Endothelial cell of umbilical vein (primary cell): ENCODE results near the gene MYCBP2. TPM values are rescaled to one million over a fixed set of nuclear protein-coding genes. Genes with fewer than 3 reads are reported as not detected.

Source experiments
- BruUV-seq: library from RNA; stranded (reverse); fragments of 400-500 nt; replicated peaks from 2 replicates; lab custom pipeline; 2021; lab: Mats Ljungman, UMichigan
- CTCF ChIA-PET: fragments of 300-600, 350-600 bp; sonication (Branson Sonifier 250); formaldehyde crosslinking; loops from one replicate; lab custom pipeline; 2021; ENCODE audit warnings: antibody characterized with exemption, inconsistent platforms; lab: Charles Lee
- POLR2A ChIA-PET: fragments of 300-600, 350-600 bp; sonication (Branson Sonifier 250); formaldehyde crosslinking; loops from one replicate; lab custom pipeline; 2021; ENCODE audit warnings: antibody characterized with exemption, inconsistent platforms; lab: Charles Lee
- DNase-seq: peaks from one replicate; pipeline ENCODE4 v3.0.0-alpha.2; 2011; ENCODE audit warnings: low read depth, low spot score
- FAIRE-seq: peaks from 2 replicates; lab custom pipeline; 2011; peaks lifted over from hg19 to GRCh38; lab: Jason Lieb, UNC
- H2AFZ ChIP-seq: 2 replicates; pipeline ENCODE4 v1.6.0; 2012; ENCODE audit warnings: low read depth, low read length, control low read depth, inconsistent platforms
- H3K27ac ChIP-seq: 2 replicates; pipeline ENCODE4 v1.5.1; 2011; ENCODE audit warnings: low read depth, mild to moderate bottlenecking, control low read depth, low read length, moderate library complexity; ENCODE audit not compliant: insufficient read depth
- H3K27me3 ChIP-seq, 2 experiments: 2 replicates each; pipeline versions ENCODE4 v1.6.0 to v1.6.1; 2011; ENCODE audit warnings: low read length in 2 of 2, mixed read lengths in 1 of 2; ENCODE audit not compliant: control insufficient read depth in 2 of 2, insufficient read depth in 2 of 2
- H3K36me3 ChIP-seq, 2 experiments: 2 replicates in 1 of 2; 3 replicates in 1 of 2; pipeline ENCODE4 v1.5.1; 2011; ENCODE audit warnings: low read length in 2 of 2, mild to moderate bottlenecking in 1 of 2, moderate library complexity in 1 of 2; ENCODE audit not compliant: control insufficient read depth in 2 of 2, insufficient read depth in 2 of 2; ENCODE audit errors: extremely low read depth in 1 of 2
- H3K4me1 ChIP-seq: 3 replicates; pipeline ENCODE4 v1.5.1; 2011; ENCODE audit warnings: mild to moderate bottlenecking, low read length; ENCODE audit not compliant: control insufficient read depth, insufficient read depth; ENCODE audit errors: extremely low read depth
- H3K4me2 ChIP-seq: 2 replicates; pipeline ENCODE4 v1.6.1; 2011; ENCODE audit warnings: low read length, control low read depth, mixed read lengths; ENCODE audit not compliant: insufficient read depth
- H3K4me3 ChIP-seq, 3 experiments: fragments of 200-600 bp in 1 of 3; sonication (generic), shearing (Covaris generic) in 1 of 3; replicated peaks in 1 of 3; 2 replicates each; pipeline ENCODE4 v1.5.1; 2011 to 2016; ENCODE audit warnings: control low read depth in 3 of 3, low read length in 3 of 3, mild to moderate bottlenecking in 2 of 3, inconsistent platforms in 1 of 3, low read depth in 1 of 3, moderate library complexity in 1 of 3; ENCODE audit not compliant: insufficient read depth in 1 of 3
- H3K79me2 ChIP-seq: 2 replicates; pipeline ENCODE4 v1.6.0; 2012; ENCODE audit warnings: low read length, inconsistent platforms; ENCODE audit not compliant: control insufficient read depth, insufficient read depth
- H3K9ac ChIP-seq: replicated peaks from 2 replicates; pipeline ENCODE3; 2011; ENCODE audit warnings: low read length, control low read depth; ENCODE audit not compliant: insufficient read depth; ENCODE audit errors: extremely low read depth
- H3K9me1 ChIP-seq: replicated peaks from 3 replicates; pipeline ENCODE4 v1.6.0; 2011; ENCODE audit warnings: mild to moderate bottlenecking, low read length; ENCODE audit not compliant: control insufficient read depth, insufficient read depth; ENCODE audit errors: extremely low read depth
- H3K9me3 ChIP-seq: replicated peaks from 2 replicates; pipeline ENCODE4 v1.5.1; 2012; ENCODE audit warnings: low read length, inconsistent platforms; ENCODE audit not compliant: control insufficient read depth, insufficient read depth
- H4K20me1 ChIP-seq: replicated peaks from 2 replicates; pipeline ENCODE3; 2011; ENCODE audit warnings: mild to moderate bottlenecking, low read length; ENCODE audit not compliant: control insufficient read depth, insufficient read depth; ENCODE audit errors: extremely low read depth
- EZH2 ChIP-seq: IDR thresholded peaks from 2 replicates; pipeline ENCODE4 v1.6.1; 2012; ENCODE audit warnings: borderline replicate concordance, low read depth, mild to moderate bottlenecking, moderate library complexity, low read length, inconsistent platforms; ENCODE audit not compliant: severe bottlenecking
- FOS ChIP-seq: IDR thresholded peaks from 2 replicates; pipeline ENCODE4 v1.6.1; 2011; ENCODE audit warnings: mild to moderate bottlenecking, low read length, moderate library complexity, borderline replicate concordance; ENCODE audit not compliant: insufficient read depth
- GATA2 ChIP-seq: IDR thresholded peaks from 2 replicates; pipeline ENCODE4 v1.7.0; 2011; ENCODE audit warnings: low read depth, mild to moderate bottlenecking, moderate library complexity, mixed read lengths, low read length; ENCODE audit not compliant: insufficient read length, insufficient read depth
- JUN ChIP-seq: IDR thresholded peaks from 2 replicates; pipeline ENCODE4 v1.6.1; 2011; ENCODE audit warnings: borderline replicate concordance, low read depth; ENCODE audit not compliant: insufficient read length, insufficient read depth
- MYC ChIP-seq: IDR thresholded peaks from one replicate; pipeline ENCODE4 v1.6.1; 2011; ENCODE audit warnings: mild to moderate bottlenecking, low read depth, low read length
- POLR2A ChIP-seq: IDR thresholded peaks from 2 replicates; pipeline ENCODE4 v1.6.1; 2012; ENCODE audit warnings: low read depth, mild to moderate bottlenecking, control low read depth, low read length
- POLR2AphosphoS5 ChIP-seq: IDR thresholded peaks from 2 replicates; pipeline ENCODE4 v1.6.1; 2012; ENCODE audit warnings: low read depth, mild to moderate bottlenecking, control low read depth, low read length, moderate library complexity; ENCODE audit not compliant: insufficient read depth
- dilution Hi-C: fragments of 300-500 bp; cut with MboI; formaldehyde crosslinking; loops from one replicate; pipeline ENCODE4 v1.15.0; 2019; ENCODE audit warnings: low sequenced_read_pairs; ENCODE audit not compliant: extremely low pct_ligation_motif_present
- intact Hi-C: fragments of 100-400 bp; cut with micrococcal nuclease; formaldehyde crosslinking; loops from one replicate; pipeline ENCODE4 v1.10.0; 2022
- polyA plus RNA-seq, 4 experiments: library from polyadenylated mRNA; depleted of rRNA in 3 of 4; stranded (reverse) in 3 of 4; unstranded in 1 of 4; fragments of >200 nt; gene quantifications; 2 replicates each; pipeline versions ENCODE4 v1.2.1 to v1.2.3, GENCODE V29; 2011 to 2012; ENCODE audit warnings: missing spikeins in 1 of 4
- total RNA-seq: library from RNA; stranded (reverse); gene quantifications from 2 replicates; pipeline ENCODE4 v1.2.3, GENCODE V29; 2021
- TF ChIP-seq, protein P1 (sequence below): IDR thresholded peaks from 2 replicates; pipeline ENCODE4 v1.6.1; 2011; ENCODE audit not compliant: insufficient read depth, insufficient read length
- TF ChIP-seq, protein P2 (sequence below), 2 donors: IDR thresholded peaks; 1 replicate in 1 of 2; 2 replicates in 1 of 2; pipeline ENCODE4 v1.5.1; 2011; ENCODE audit warnings: low read length in 2 of 2, mild to moderate bottlenecking in 2 of 2, moderate library complexity in 2 of 2, control low read depth in 1 of 2, inconsistent platforms in 1 of 2, low read depth in 1 of 2; ENCODE audit not compliant: insufficient read depth in 1 of 2; ENCODE audit errors: extremely low read depth in 1 of 2

MYCBP2 gene
- total and polyA plus RNA-seq, 2 donors (not counting 3 experiments of a cell fraction or from before 2014, with no cell fraction given): 30.5 to 89.8 TPM

DNA sequence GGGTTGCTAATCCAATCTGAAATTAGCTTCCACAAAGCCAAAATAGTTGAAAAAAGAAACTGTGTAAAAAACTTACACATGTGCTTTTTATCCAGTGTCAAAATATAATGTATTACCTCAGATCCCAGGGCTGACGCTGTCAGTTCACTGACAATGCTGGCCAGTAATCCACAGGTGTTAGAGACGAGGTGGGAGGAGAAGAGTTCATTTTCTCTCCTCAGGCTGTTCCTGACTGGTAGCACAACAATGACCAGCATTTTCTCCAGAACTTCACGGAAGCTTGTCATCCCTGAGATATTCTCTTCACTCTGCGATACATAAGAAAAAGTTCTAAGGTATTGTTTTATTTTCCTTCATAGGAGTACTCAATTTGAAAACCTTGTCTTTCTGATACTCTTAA is 146.9 kb downstream of the MYCBP2 start:
- Histone ChIP-seq H3K9me3 (no peaks in the 10 kb centered on the region), H3K4me1 (peaks cover 13% of the 10 kb centered on the region), H3K36me3 (peaks cover 2 to 21% of the 10 kb centered on the region in 2 experiments), H3K27ac (no peak overlapping the region), H3K9ac (no peak overlapping the region), H4K20me1 (no peaks in the 10 kb centered on the region), H3K79me2 (no peaks in the 10 kb centered on the region), H3K4me3 (no peak overlapping the region), H3K9me1 (no peaks in the 10 kb centered on the region), H3K4me2 (no peak overlapping the region), H3K27me3 (no peaks in the 10 kb centered on the region), H2AFZ (no peak overlapping the region)
- DNase-seq (no peak), FAIRE-seq (no peak)
- intact Hi-C loops: loop anchor here (5.0 to 10.0 kb wide), 2 partner anchors 147 to 295 kb away; partner anchors contain the start of gene MYCBP2
- POLR2A ChIA-PET: no interaction called here
- dilution Hi-C loops: no loop called here
- no TSS peak for BruUV-seq
- TF ChIP-seq GATA2: no peak
- no peak for TF ChIP-seq POLR2A
- TF ChIP-seq POLR2AphosphoS5: no peak
- no peak for TF ChIP-seq EZH2
- TF ChIP-seq JUN: no peak
- TF ChIP-seq MYC: no peak
- TF ChIP-seq FOS: no peak
- TF ChIP-seq, protein P1, sequence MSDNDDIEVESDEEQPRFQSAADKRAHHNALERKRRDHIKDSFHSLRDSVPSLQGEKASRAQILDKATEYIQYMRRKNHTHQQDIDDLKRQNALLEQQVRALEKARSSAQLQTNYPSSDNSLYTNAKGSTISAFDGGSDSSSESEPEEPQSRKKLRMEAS: no peak
- TF ChIP-seq, protein P2, sequence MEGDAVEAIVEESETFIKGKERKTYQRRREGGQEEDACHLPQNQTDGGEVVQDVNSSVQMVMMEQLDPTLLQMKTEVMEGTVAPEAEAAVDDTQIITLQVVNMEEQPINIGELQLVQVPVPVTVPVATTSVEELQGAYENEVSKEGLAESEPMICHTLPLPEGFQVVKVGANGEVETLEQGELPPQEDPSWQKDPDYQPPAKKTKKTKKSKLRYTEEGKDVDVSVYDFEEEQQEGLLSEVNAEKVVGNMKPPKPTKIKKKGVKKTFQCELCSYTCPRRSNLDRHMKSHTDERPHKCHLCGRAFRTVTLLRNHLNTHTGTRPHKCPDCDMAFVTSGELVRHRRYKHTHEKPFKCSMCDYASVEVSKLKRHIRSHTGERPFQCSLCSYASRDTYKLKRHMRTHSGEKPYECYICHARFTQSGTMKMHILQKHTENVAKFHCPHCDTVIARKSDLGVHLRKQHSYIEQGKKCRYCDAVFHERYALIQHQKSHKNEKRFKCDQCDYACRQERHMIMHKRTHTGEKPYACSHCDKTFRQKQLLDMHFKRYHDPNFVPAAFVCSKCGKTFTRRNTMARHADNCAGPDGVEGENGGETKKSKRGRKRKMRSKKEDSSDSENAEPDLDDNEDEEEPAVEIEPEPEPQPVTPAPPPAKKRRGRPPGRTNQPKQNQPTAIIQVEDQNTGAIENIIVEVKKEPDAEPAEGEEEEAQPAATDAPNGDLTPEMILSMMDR (IDR thresholded peaks at IDR 0.05; ENCODE audit: extremely low read depth in 1 of 2, insufficient read depth in 1 of 2, low read depth in 1 of 2, low read length in 2 of 2): no peak
- CTCF ChIA-PET: interaction anchor here (0.7 to 1.0 kb wide), 2 partner anchors 56 to 298 kb away, joined by 3 to 4 read pairs; no protein-coding TSS in a partner anchor
